HEK293T (cell line): ENCODE measurements around the gene AGAP1.

Source experiments
- CTCF ChIA-PET: fragments of 350-600 bp; formaldehyde crosslinking; extraction: SDS; loops from one replicate; lab custom pipeline; 2021; ENCODE audit warnings: antibody characterized with exemption, inconsistent platforms; lab: Yijun Ruan, JAX
- POLR2A ChIA-PET: fragments of 350-600 bp; formaldehyde crosslinking; extraction: SDS; loops from one replicate; lab custom pipeline; 2020; ENCODE audit warnings: antibody characterized with exemption, inconsistent platforms; lab: Yijun Ruan, JAX
- DNase-seq: peaks from one replicate; pipeline ENCODE4 v3.0.0; 2012; ENCODE audit warnings: mixed read lengths; ENCODE audit errors: extremely low spot score
- ARNT ChIP-seq: fragments of 450-650 bp; IDR thresholded peaks from 2 replicates; pipeline ENCODE4 v1.6.1; 2017; ENCODE audit warnings: mild to moderate bottlenecking
- BHLHE40 ChIP-seq: fragments of 450-650 bp; IDR thresholded peaks from 2 replicates; pipeline ENCODE4 v1.6.1; 2016; ENCODE audit warnings: mild to moderate bottlenecking, moderate library complexity, borderline replicate concordance
- CTBP1 ChIP-seq: fragments of 450-650 bp; IDR thresholded peaks from 2 replicates; pipeline ENCODE4 v1.6.1; 2016; ENCODE audit warnings: borderline replicate concordance
- ELF4 ChIP-seq: fragments of 450-650 bp; IDR thresholded peaks from 2 replicates; pipeline ENCODE4 v1.6.1; 2017; ENCODE audit warnings: antibody characterized with exemption
- FOXA1 ChIP-seq: fragments of 450-650 bp; IDR thresholded peaks from 2 replicates; pipeline ENCODE4 v1.6.1; 2016; ENCODE audit warnings: mild to moderate bottlenecking
- FOXK2 ChIP-seq: fragments of 450-650 bp; IDR thresholded peaks from 2 replicates; pipeline ENCODE4 v1.6.1; 2016; ENCODE audit warnings: mild to moderate bottlenecking
- FOXM1 ChIP-seq: fragments of 450-650 bp; IDR thresholded peaks from 2 replicates; pipeline ENCODE4 v1.6.1; 2017; ENCODE audit warnings: mild to moderate bottlenecking, borderline replicate concordance
- HDGF ChIP-seq: fragments of 450-650 bp; IDR thresholded peaks from 2 replicates; pipeline ENCODE4 v1.6.1; 2017; ENCODE audit warnings: antibody characterized with exemption, borderline replicate concordance
- L3MBTL2 ChIP-seq: fragments of 450-650 bp; conservative IDR thresholded peaks from 2 replicates; pipeline ENCODE4 v1.6.1; 2016; ENCODE audit warnings: mild to moderate bottlenecking
- LEF1 ChIP-seq: fragments of 450-650 bp; IDR thresholded peaks from 2 replicates; pipeline ENCODE4 v1.6.1; 2017; ENCODE audit warnings: mild to moderate bottlenecking, borderline replicate concordance
- NFRKB ChIP-seq: fragments of 450-650 bp; IDR thresholded peaks from 2 replicates; pipeline ENCODE4 v1.6.1; 2016; ENCODE audit warnings: mild to moderate bottlenecking, moderate library complexity
- SP1 ChIP-seq: fragments of 450-650 bp; IDR thresholded peaks from 2 replicates; pipeline ENCODE4 v1.6.1; 2017
- SUZ12 ChIP-seq: fragments of 450-650 bp; IDR thresholded peaks from 2 replicates; pipeline ENCODE4 v1.6.1; 2016; ENCODE audit warnings: mild to moderate bottlenecking
- TARDBP ChIP-seq: fragments of 450-650 bp; IDR thresholded peaks from 2 replicates; pipeline ENCODE4 v1.6.1; 2016
- ZNF384 ChIP-seq: fragments of 450-650 bp; IDR thresholded peaks from 2 replicates; pipeline ENCODE4 v1.6.1; 2016
- TF ChIP-seq, protein P1 (sequence below): fragments of 450-650 bp; IDR thresholded peaks from 2 replicates; pipeline ENCODE4 v1.6.1; 2016

AGAP1 gene

DNA sequence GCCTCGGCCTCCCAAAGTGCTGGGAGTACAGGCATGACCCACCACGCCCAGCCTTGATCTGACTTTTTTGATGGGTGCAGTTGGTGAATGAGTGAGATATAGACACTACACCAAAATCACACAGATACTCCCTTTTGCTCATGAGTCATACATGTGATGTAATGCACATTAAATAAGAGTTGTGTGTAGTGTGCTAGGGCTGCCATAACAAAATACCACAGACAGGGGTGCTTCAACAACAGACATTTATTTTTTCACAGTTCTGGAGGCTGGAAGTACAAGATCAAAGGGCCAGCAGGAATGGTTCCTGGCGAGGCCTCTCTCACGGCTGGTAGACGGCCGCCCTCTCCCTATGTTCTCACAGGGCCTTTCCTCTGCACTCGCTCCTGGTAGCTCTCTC lies 627.7 kb downstream of the AGAP1 start:
- DNase-seq = no peak
- POLR2A ChIA-PET = no interaction called here
- no peak for TF ChIP-seq NFRKB
- no peak for TF ChIP-seq LEF1
- TF ChIP-seq CTBP1 = no peak
- TF ChIP-seq SUZ12 = no peak
- TF ChIP-seq BHLHE40 = no peak
- TF ChIP-seq, protein P1, sequence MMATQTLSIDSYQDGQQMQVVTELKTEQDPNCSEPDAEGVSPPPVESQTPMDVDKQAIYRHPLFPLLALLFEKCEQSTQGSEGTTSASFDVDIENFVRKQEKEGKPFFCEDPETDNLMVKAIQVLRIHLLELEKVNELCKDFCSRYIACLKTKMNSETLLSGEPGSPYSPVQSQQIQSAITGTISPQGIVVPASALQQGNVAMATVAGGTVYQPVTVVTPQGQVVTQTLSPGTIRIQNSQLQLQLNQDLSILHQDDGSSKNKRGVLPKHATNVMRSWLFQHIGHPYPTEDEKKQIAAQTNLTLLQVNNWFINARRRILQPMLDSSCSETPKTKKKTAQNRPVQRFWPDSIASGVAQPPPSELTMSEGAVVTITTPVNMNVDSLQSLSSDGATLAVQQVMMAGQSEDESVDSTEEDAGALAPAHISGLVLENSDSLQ = no peak
- TF ChIP-seq ELF4 = no peak
- TF ChIP-seq TARDBP = no peak
- TF ChIP-seq FOXK2 = no peak
- TF ChIP-seq HDGF = no peak
- CTCF ChIA-PET = no interaction called here

DNA sequence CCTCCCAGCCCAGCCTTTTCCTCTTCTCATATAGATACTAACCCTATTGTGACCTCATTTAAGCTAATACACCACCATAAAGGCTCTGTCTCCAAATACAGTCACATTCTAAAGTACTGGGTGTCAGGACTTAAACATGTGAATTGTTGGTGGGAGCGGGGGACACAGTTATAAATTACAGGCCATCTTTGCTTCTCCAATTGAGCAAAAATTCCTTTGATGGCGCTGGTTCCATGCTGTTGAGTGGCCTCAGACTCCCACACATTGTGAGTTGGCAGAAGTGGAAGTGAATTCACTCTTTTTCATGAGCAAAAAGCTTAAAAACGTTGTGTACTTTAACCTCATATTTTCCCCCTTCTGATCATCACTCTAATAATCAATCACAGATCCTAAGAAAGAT lies 628.4 kb downstream of the AGAP1 start:
- POLR2A ChIA-PET = no interaction called here
- TF ChIP-seq ZNF384 (no peak), SP1 (no peak), TARDBP (no peak), L3MBTL2 (no peak), BHLHE40 (no peak), FOXK2 (no peak), LEF1 (no peak), ELF4 (no peak), NFRKB (no peak), CTBP1 (no peak), SUZ12 (no peak), ARNT (no peak)
- TF ChIP-seq, protein P1 = no peak
- no peak for DNase-seq
- CTCF ChIA-PET = no interaction called here

DNA sequence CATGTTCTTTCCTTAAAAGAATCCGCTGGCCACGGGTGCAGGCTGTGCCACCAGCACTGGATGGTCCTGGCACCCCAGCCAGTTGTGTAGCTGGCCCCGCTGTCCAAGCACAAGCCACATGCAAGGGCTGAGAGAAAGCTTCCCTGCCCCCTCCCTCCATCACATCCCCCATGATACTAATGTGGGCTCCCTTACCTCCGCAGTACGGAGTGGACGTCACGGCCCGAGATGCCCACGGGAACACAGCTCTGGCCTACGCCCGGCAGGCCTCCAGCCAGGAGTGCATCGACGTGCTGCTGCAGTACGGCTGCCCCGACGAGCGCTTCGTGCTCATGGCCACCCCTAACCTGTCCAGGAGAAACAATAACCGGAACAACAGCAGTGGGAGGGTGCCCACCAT lies 629.9 kb downstream of the AGAP1 start:
- no peak for DNase-seq
- TF ChIP-seq L3MBTL2 (no peak), FOXA1 (no peak), HDGF (no peak), NFRKB (no peak), FOXK2 (no peak)
- ChIA-PET POLR2A (no interaction called here), CTCF (interaction anchor here (0.5 kb wide), 1 partner anchor 40 kb away, joined by 5 read pairs; no protein-coding TSS in a partner anchor)

DNA sequence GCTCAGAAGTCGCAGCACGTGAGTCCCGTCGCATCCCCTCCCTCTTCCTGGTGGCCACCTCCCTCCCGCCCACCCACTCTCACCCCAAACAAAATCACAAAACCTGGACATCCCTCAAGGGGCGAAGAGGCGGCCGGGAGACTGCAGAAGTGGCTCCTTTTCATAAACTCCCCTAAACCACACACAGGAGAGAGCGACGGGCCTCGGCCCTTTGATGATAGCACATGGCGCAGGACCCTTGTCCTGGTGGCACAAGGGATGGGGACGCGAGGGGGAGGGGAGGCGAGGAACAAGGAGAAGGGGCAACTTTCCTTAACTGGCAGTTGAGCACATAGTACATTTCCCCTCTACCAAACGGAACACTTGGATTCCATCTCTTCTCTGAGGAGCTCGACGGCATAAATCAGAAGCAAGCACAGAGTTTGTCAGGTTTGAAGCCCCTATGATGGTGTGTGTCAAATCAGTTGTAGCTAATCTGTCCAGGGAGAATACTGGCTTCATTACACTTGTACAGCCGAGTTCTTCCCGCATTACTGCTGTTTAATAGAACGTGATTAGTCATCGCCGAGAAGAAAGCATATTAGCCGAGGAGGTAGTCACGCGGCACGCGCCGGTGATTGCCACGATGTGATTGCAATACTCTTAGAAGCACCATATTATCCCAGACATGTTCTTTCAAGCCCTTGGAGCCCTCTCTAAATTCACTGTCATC lies 630.5 kb downstream of the AGAP1 start:
- TF ChIP-seq, protein P1 = no peak
- TF ChIP-seq FOXA1 = no peak
- TF ChIP-seq HDGF = no peak
- no peak for DNase-seq
- ChIA-PET CTCF (interaction anchor here (0.5 kb wide), 1 partner anchor 41 kb away, joined by 5 read pairs; no protein-coding TSS in a partner anchor), POLR2A (no interaction called here)

DNA sequence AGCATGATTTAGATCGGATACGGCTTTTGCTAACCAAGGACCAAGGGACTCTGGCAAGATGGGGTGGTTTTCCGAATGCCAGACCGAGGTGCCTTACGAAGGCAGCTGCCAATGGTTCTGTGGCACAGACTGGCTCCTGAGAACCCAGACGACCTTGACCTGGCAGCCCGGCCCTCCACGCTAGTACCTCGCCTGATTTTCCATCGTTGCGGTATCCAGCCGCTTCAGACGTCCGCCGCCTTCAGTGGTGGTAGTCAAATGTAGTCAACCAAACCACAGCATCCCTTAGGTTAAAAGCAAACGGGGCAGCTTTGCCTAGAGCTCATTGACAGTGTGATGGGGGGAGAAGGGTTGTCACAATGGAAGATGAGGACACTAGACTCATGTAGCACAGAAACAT lies 631.7 kb downstream of the AGAP1 start:
- CTCF ChIA-PET = no interaction called here
- no peak for DNase-seq
- TF ChIP-seq FOXM1 = no peak
- no peak for TF ChIP-seq CTBP1
- TF ChIP-seq HDGF = no peak
- TF ChIP-seq TARDBP = no peak
- TF ChIP-seq FOXK2 = no peak
- no peak for TF ChIP-seq L3MBTL2
- TF ChIP-seq ELF4 = no peak
- TF ChIP-seq FOXA1 = no peak
- TF ChIP-seq LEF1 = no peak
- TF ChIP-seq BHLHE40 = no peak
- no peak for TF ChIP-seq SP1
- no peak for TF ChIP-seq ZNF384
- no peak for TF ChIP-seq ARNT
- no peak for TF ChIP-seq NFRKB
- no peak for TF ChIP-seq SUZ12
- TF ChIP-seq, protein P1 = no peak
- POLR2A ChIA-PET = no interaction called here

DNA sequence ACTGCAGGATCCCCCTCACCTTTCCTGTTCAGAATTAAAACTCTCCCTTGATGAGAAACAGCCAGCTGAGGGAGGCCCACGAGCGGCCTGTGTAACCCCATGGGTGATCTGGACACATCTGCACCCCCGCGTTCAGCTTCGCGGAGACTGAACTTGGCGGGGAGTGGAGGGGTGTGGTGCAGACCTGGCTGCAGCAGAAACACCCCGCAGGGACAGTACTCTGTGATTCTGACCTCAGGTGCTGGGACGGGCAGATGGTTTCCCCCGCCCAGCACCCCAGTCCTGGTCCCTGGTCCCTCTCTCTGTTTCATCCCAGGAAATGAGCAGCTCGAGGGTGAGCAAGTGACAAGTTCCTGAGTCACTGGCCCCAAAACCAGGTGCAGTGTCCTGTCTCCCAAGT lies 633.2 kb downstream of the AGAP1 start:
- no peak for DNase-seq
- ChIA-PET POLR2A (interaction anchor here (1.0 kb wide), 1 partner anchor 40 kb away, joined by 3 read pairs; no protein-coding TSS in a partner anchor), CTCF (no interaction called here)
- TF ChIP-seq, protein P1 = no peak
- TF ChIP-seq FOXM1 = no peak
- TF ChIP-seq FOXA1 = no peak
